Vagina (tissue), 2 donors: ENCODE results near the gene QRICH2.

Source experiments
- CTCF ChIP-seq, 3 experiments: fragments of 450-650 bp in 2 of 3; fragments of 200-600 bp in 1 of 3; sonication (generic) in 1 of 3; IDR thresholded peaks; one replicate each; pipeline ENCODE4 v1.5.1; 2017 to 2019; ENCODE audit warnings: antibody characterized with exemption in 3 of 3, mild to moderate bottlenecking in 2 of 3, moderate library complexity in 2 of 3
- POLR2A ChIP-seq, 2 donors: fragments of 450-650 bp; IDR thresholded peaks; one replicate each; pipeline ENCODE4 v1.6.1; 2017; ENCODE audit warnings: antibody characterized with exemption in 2 of 2, mild to moderate bottlenecking in 2 of 2, moderate library complexity in 2 of 2

- TF ChIP-seq CTCF (IDR thresholded peaks at IDR 0.05) = no peak
- TF ChIP-seq POLR2A (IDR thresholded peaks at IDR 0.05) = no peak
Observed at GRCh38 chr17:76307966-76308338, at the start of gene QRICH2.
